ENCODE results near the gene LIX1L. TPM values are rescaled to one million over a fixed set of nuclear protein-coding genes. Genes with fewer than 3 reads are reported as not detected.
"Not testable (repeated sequence)": the region's sequence is repeated elsewhere in the genome, so short reads cannot be mapped to it uniquely, and the experiment has no call there.

Gene LIX1L
- total and polyA plus RNA-seq, 12 donors, result 9.6 to 61.2 (median 39.4) TPM

DNA sequence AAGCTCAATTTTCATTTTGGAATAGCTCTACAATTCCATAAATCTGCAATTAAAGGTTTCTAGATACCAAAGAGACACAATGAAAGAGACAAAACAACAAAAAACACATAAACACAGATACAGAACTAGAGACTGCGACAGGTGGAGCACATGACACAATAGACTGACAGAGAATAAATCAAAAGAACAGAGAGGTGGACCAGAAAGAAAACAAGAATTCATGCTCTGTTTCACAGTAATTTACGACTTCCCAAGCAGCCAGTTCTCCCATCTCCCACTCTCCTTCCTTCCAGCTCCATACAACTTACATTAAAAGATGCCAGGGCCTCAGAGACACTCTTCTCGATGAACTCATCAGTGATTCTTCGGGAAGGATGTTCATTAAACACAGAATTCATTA lies 15.4 kb downstream of the LIX1L start:
- H3K27ac ChIP-seq, result no peak overlapping the region
- H3K4me3 ChIP-seq, result no peak overlapping the region
- no peaks in the 10 kb centered on the region for H3K9me3 ChIP-seq (replicated peaks in 1 of 3)
- intact Hi-C loops (cut with DNase I), result no loop called here
- DNase-seq, result no peak
- H3K27me3 ChIP-seq, result no peaks in the 10 kb centered on the region
- peaks cover 0 to 40% of the 10 kb centered on the region in 2 donors for H3K36me3 ChIP-seq (replicated peaks in 1 of 2)
- H3K4me1 ChIP-seq (replicated peaks in 1 of 2), result no peaks in the 10 kb centered on the region
- WGBS, 4 donors, result 85 to 95% (median 89%) methylated on average over 4 of the region's 4 CpGs
- TF ChIP-seq, protein P1, sequence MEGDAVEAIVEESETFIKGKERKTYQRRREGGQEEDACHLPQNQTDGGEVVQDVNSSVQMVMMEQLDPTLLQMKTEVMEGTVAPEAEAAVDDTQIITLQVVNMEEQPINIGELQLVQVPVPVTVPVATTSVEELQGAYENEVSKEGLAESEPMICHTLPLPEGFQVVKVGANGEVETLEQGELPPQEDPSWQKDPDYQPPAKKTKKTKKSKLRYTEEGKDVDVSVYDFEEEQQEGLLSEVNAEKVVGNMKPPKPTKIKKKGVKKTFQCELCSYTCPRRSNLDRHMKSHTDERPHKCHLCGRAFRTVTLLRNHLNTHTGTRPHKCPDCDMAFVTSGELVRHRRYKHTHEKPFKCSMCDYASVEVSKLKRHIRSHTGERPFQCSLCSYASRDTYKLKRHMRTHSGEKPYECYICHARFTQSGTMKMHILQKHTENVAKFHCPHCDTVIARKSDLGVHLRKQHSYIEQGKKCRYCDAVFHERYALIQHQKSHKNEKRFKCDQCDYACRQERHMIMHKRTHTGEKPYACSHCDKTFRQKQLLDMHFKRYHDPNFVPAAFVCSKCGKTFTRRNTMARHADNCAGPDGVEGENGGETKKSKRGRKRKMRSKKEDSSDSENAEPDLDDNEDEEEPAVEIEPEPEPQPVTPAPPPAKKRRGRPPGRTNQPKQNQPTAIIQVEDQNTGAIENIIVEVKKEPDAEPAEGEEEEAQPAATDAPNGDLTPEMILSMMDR (IDR thresholded peaks at IDR 0.05), result no peak
- TF ChIP-seq POLR2A (IDR thresholded peaks at IDR 0.05), result no peak

DNA sequence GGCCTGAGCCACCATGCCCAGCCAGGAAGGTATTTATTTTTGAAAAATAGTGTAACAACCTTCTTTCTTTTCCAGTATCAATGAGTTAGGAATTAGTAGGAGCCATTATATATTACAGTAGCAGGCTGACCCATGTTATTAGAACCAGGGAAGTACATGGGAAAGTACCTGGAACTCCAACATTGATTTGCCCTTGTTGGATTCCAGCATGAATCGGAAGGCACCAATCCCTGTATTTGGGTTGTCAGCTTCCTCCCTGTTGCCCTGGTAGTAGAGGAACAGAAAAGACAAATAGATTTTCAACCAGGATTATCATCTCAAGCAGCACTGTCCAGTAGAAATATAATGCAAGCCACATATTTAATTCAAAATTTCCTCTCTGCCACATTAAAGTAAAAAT lies 20.4 kb downstream of the LIX1L start:
- peaks cover 0 to 8% of the 10 kb centered on the region in 2 donors for H3K4me1 ChIP-seq (replicated peaks in 1 of 2)
- H3K36me3 ChIP-seq (replicated peaks in 1 of 2), result peaks cover 0 to 54% of the 10 kb centered on the region in 2 donors
- no peak for DNase-seq
- H3K9me3 ChIP-seq (replicated peaks in 1 of 3), result no peaks in the 10 kb centered on the region
- H3K27ac ChIP-seq, result no peak overlapping the region
- no peaks in the 10 kb centered on the region for H3K27me3 ChIP-seq
- TF ChIP-seq, protein P1 (IDR thresholded peaks at IDR 0.05), result no peak
- WGBS, 4 donors, result 74 to 87% (median 75%) methylated on average over 1 of the region's 1 CpG
- no peak overlapping the region for H3K4me3 ChIP-seq
- intact Hi-C loops (cut with DNase I), result no loop called here

- peaks cover 0 to 48% of the 10 kb centered on the region in 2 donors for H3K36me3 ChIP-seq (replicated peaks in 1 of 2)
- TF ChIP-seq POLR2A (IDR thresholded peaks at IDR 0.05), result no peak
- TF ChIP-seq, protein P1 (IDR thresholded peaks at IDR 0.05), result no peak
- intact Hi-C loops (cut with DNase I), result no loop called here
- peak in 3 of 7 donors; percentile 41 to 44 (median 43) for DNase-seq
- H3K27ac ChIP-seq, result no peak overlapping the region
- WGBS, 4 donors, result 48 to 68% (median 54%) methylated on average over 8 of the region's 8 CpGs
- H3K4me1 ChIP-seq (replicated peaks in 1 of 2), result peaks cover 0 to 8% of the 10 kb centered on the region in 2 donors
- H3K9me3 ChIP-seq (replicated peaks in 1 of 3), result no peaks in the 10 kb centered on the region
- no peaks in the 10 kb centered on the region for H3K27me3 ChIP-seq
- H3K4me3 ChIP-seq, result no peak overlapping the region
These were observed 21.6 kb downstream of the LIX1L start for GRCh38 chr1:145936247-145936646.

- Histone ChIP-seq H3K27me3 (no peaks in the 10 kb centered on the region), H3K36me3 (replicated peaks in 1 of 2) (peaks cover 0 to 48% of the 10 kb centered on the region in 2 donors)
- no peak for TF ChIP-seq POLR2A (IDR thresholded peaks at IDR 0.05)
- TF ChIP-seq, protein P1 (IDR thresholded peaks at IDR 0.05), result no peak
These were observed 22.1 kb downstream of the LIX1L start for GRCh38 chr1:145935708-145936107.

GRCh38 chr1:145932522-145933009 lies 25.3 kb downstream of the LIX1L start:
- H3K27ac ChIP-seq; intact Hi-C loops (cut with DNase I); H3K4me1 ChIP-seq (replicated peaks in 1 of 2); H3K27me3 ChIP-seq; H3K4me3 ChIP-seq; DNase-seq; H3K9me3 ChIP-seq (replicated peaks in 1 of 3): not testable (repeated sequence)
- peaks cover 0 to 40% of the 10 kb centered on the region in 2 donors for H3K36me3 ChIP-seq (replicated peaks in 1 of 2)
- 57 to 73% (median 63%) methylated on average over 7 to 9 of the region's 9 CpGs for WGBS, 4 donors

More at GRCh38 chr1:145935708-145936107, 22.1 kb downstream of the LIX1L start:
- Histone ChIP-seq H3K4me1 (replicated peaks in 1 of 2) (peaks cover 0 to 8% of the 10 kb centered on the region in 2 donors), H3K27ac (peak overlapping the region in 1 of 5 donors; percentile 3), H3K4me3 (no peak overlapping the region), H3K9me3 (replicated peaks in 1 of 3) (no peaks in the 10 kb centered on the region)
- DNase-seq, result no peak
- intact Hi-C loops (cut with DNase I), result no loop called here
